K562 (cell line): Measurements from ENCODE around the gene WSCD1. TPM values are rescaled to one million over a fixed set of nuclear protein-coding genes. Genes with fewer than 3 reads are reported as not detected.

ENCODE experiments used
- ATAC-seq: fragments of 200-7000 bp; cut with Tn5 transposase; 3 replicates; pipeline ENCODE4 v1.9.1; 2020; ENCODE audit warnings: moderate library complexity
- BruUV-seq: library from RNA; stranded (reverse); fragments of 400-500 nt; replicated peaks from 2 replicates; lab custom pipeline; 2021; lab: Mats Ljungman, UMichigan
- CTCF ChIA-PET: fragments of 300-600 bp; formaldehyde crosslinking; extraction: SDS; loops from one replicate; lab custom pipeline; 2021; ENCODE audit warnings: low intra/inter-chr PET ratio; lab: Yijun Ruan, JAX
- POLR2A ChIA-PET: fragments of 300-600, 350-650 bp; sonication (Branson Sonifier 250); formaldehyde crosslinking; extraction: SDS; loops from one replicate; lab custom pipeline; 2021; ENCODE audit warnings: antibody characterized with exemption, inconsistent platforms; lab: Yijun Ruan, JAX
- DNase-seq, 4 experiments: peaks; one replicate each; pipeline versions ENCODE4 v3.0.0 to v3.0.0-alpha.2; 2011 to 2018; ENCODE audit warnings: low spot score in 3 of 4, mixed read lengths in 3 of 4; ENCODE audit errors: extremely low read depth in 1 of 4
- FAIRE-seq: peaks from 2 replicates; lab custom pipeline; 2011; peaks lifted over from hg19 to GRCh38; lab: Jason Lieb, UNC
- H2AFZ ChIP-seq: 2 replicates; pipeline ENCODE4 v1.6.0; 2011; ENCODE audit warnings: low read depth, low read length, control low read depth, inconsistent platforms
- H3K27ac ChIP-seq: fragments of 200-600 bp; 3 replicates; pipeline ENCODE4 v1.8.0; 2011; ENCODE audit warnings: low read depth, mild to moderate bottlenecking, control low read depth, inconsistent platforms, low read length, moderate library complexity, mixed read lengths; ENCODE audit errors: extremely low read depth
- H3K27me3 ChIP-seq, 2 experiments: fragments of 300-600 bp in 1 of 2; 2 replicates in 1 of 2; 3 replicates in 1 of 2; pipeline versions ENCODE4 v1.6.0 to v1.8.0; 2011; ENCODE audit warnings: inconsistent platforms in 2 of 2, low read length in 2 of 2, mild to moderate bottlenecking in 1 of 2, mixed read lengths in 1 of 2, moderate library complexity in 1 of 2; ENCODE audit not compliant: control insufficient read depth in 2 of 2, insufficient read depth in 2 of 2
- H3K36me3 ChIP-seq: fragments of 300-600 bp; 3 replicates; pipeline ENCODE4 v1.8.0; 2011; ENCODE audit warnings: mild to moderate bottlenecking, low read length, inconsistent platforms; ENCODE audit not compliant: control insufficient read depth, insufficient read depth
- H3K4me1 ChIP-seq, 2 experiments: fragments of 200-600 bp in 1 of 2; replicated peaks in 1 of 2; 2 replicates in 1 of 2; 3 replicates in 1 of 2; pipeline versions ENCODE4 v1.5.1 to v1.8.0; 2011; ENCODE audit warnings: inconsistent platforms in 2 of 2, low read length in 2 of 2, mild to moderate bottlenecking in 1 of 2, mixed read lengths in 1 of 2, moderate library complexity in 1 of 2; ENCODE audit not compliant: control insufficient read depth in 2 of 2, insufficient read depth in 2 of 2
- H3K4me2 ChIP-seq: 2 replicates; pipeline ENCODE4 v1.6.1; 2011; ENCODE audit warnings: low read length, control low read depth, inconsistent platforms, mixed read lengths; ENCODE audit not compliant: insufficient read depth
- H3K4me3 ChIP-seq: fragments of 200-600 bp; sonication (generic), shearing (Covaris generic); 2 replicates; pipeline ENCODE4 v1.5.1; 2016; ENCODE audit warnings: control low read depth, inconsistent platforms
- H3K79me2 ChIP-seq: fragments of 200-600 bp; 3 replicates; pipeline ENCODE4 v1.8.0; 2011; ENCODE audit warnings: low read length, inconsistent platforms; ENCODE audit not compliant: control insufficient read depth, insufficient read depth
- H3K9ac ChIP-seq, 2 experiments: 2 replicates each; pipeline versions ENCODE4 v1.6.0 to v1.6.1; 2011; ENCODE audit warnings: low read depth in 2 of 2, low read length in 2 of 2, control low read depth in 1 of 2, inconsistent platforms in 1 of 2, mild to moderate bottlenecking in 1 of 2, mixed read lengths in 1 of 2; ENCODE audit not compliant: insufficient read depth in 1 of 2
- H3K9me1 ChIP-seq: one replicate; pipeline ENCODE4 v1.6.0; 2011; ENCODE audit warnings: inconsistent platforms, mild to moderate bottlenecking, low read length, moderate library complexity; ENCODE audit not compliant: control insufficient read depth, insufficient read depth
- H3K9me3 ChIP-seq: replicated peaks from 2 replicates; pipeline ENCODE4 v1.5.1; 2011; ENCODE audit warnings: low read depth, low read length, inconsistent platforms; ENCODE audit not compliant: control insufficient read depth, insufficient read depth
- H4K20me1 ChIP-seq: replicated peaks from 2 replicates; pipeline ENCODE4 v1.6.1; 2011; ENCODE audit warnings: low read length, inconsistent platforms, mixed read lengths; ENCODE audit not compliant: control insufficient read depth, insufficient read depth
- CREBBP ChIP-seq: IDR thresholded peaks from one replicate; pipeline ENCODE4 v1.6.1; 2012; ENCODE audit warnings: low read depth, mild to moderate bottlenecking, control low read depth, inconsistent platforms, low read length
- GTF3C2 ChIP-seq: IDR thresholded peaks from 3 replicates; pipeline ENCODE4 v1.6.1; 2011; ENCODE audit warnings: borderline replicate concordance, mild to moderate bottlenecking, moderate library complexity; ENCODE audit not compliant: insufficient read length; ENCODE audit errors: extremely low read depth
- HBP1 ChIP-seq: fragments of 450-650 bp; formaldehyde crosslinking; IDR thresholded peaks from 2 replicates; pipeline ENCODE4 v1.4.0; 2022; ENCODE audit warnings: missing genetic modification characterization
- KLF6 ChIP-seq: fragments of 250-450 bp; sonication (Bioruptor Pico); IDR thresholded peaks from 2 replicates; pipeline ENCODE4 v1.4.0; 2020; ENCODE audit warnings: mild to moderate bottlenecking, moderate library complexity, borderline replicate concordance
- MEF2A ChIP-seq: IDR thresholded peaks from 2 replicates; pipeline ENCODE4 v1.6.1; 2011; ENCODE audit warnings: low read depth, mild to moderate bottlenecking, low read length, moderate library complexity; ENCODE audit not compliant: control insufficient read depth
- PREB ChIP-seq: sonication (generic); formaldehyde crosslinking; IDR thresholded peaks from 2 replicates; pipeline ENCODE4 v1.8.1; 2023; ENCODE audit warnings: mild to moderate bottlenecking, missing genetic modification reagents
- RHOXF2B ChIP-seq: fragments of 250-450 bp; sonication (Bioruptor Pico); conservative IDR thresholded peaks from 2 replicates; pipeline ENCODE4 v1.5.1; 2021
- SP1 ChIP-seq: sonication (generic); formaldehyde crosslinking; IDR thresholded peaks from 2 replicates; pipeline ENCODE4 v1.8.1; 2022; ENCODE audit warnings: mild to moderate bottlenecking, missing genetic modification reagents
- TARDBP ChIP-seq: fragments of 450-650 bp; IDR thresholded peaks from 2 replicates; pipeline ENCODE4 v1.6.1; 2016
- ZFP1 ChIP-seq: fragments of 450-650 bp; formaldehyde crosslinking; IDR thresholded peaks from 2 replicates; pipeline ENCODE4 v1.4.0; 2020; ENCODE audit warnings: mild to moderate bottlenecking, mixed read lengths
- WGBS: fragments of 100-300 bp; shearing (Covaris generic); methylation state at CpG from one replicate; pipeline ENCODE4 v1.1.6; 2016; ENCODE audit warnings: low coverage, mixed read lengths; ENCODE audit not compliant: insufficient coverage; ENCODE audit errors: missing lambda C conversion rate; 5-methylcytosine and 5-hydroxymethylcytosine counted together
- in situ Hi-C: fragments of 300-500 bp; cut with MboI; formaldehyde crosslinking; loops from 4 replicates; pipeline ENCODE4 v1.15.0; 2018; ENCODE audit warnings: inconsistent platforms, mixed read lengths
- intact Hi-C: fragments of 100-400 bp; cut with micrococcal nuclease; formaldehyde crosslinking; loops from 2 replicates; pipeline ENCODE4 v1.14.2; 2022
- polyA plus RNA-seq, 8 experiments: library from polyadenylated mRNA; depleted of rRNA in 4 of 8; stranded (reverse) in 5 of 8; unstranded in 3 of 8; fragments of >200 nt; fragmentation: Nextera tagmentation in 2 of 8; fragmentation: Illumina TruSeq in 1 of 8; extraction: Ambion mirVana in 2 of 8; extraction: Trizol in 1 of 8; gene quantifications; 2 replicates each; pipeline versions ENCODE4 v1.2.1 to v1.2.3, GENCODE V29; 2011 to 2014; ENCODE audit warnings: inconsistent platforms in 1 of 8, missing spikeins in 1 of 8
- total RNA-seq, 7 experiments: library from RNA; depleted of rRNA in 6 of 7; stranded (reverse); fragments of >200 nt in 6 of 7; fragmentation: Illumina TruSeq in 2 of 7; extraction: Trizol in 2 of 7; gene quantifications; 2 replicates each; pipeline versions ENCODE4 v1.2.1 to v1.2.3, GENCODE V29; 2011 to 2021; ENCODE audit warnings: low replicate concordance in 1 of 7

WSCD1 gene
- total and polyA plus RNA-seq, 9 of the 15 experiments (the other 6 are each of a cell fraction or from before 2014, with no cell fraction given): not detected

GRCh38 chr17:6075050-6075449, 4.9 kb downstream of the WSCD1 start:
- Histone ChIP-seq H3K9me3 (no peaks in the 10 kb centered on the region), H3K4me1 (no peaks in the 10 kb centered on the region), H3K4me3 (no peak overlapping the region), H3K27me3 (peaks cover 0 to 26% of the 10 kb centered on the region in 2 experiments; a peak in 2 of 5 replicates), H3K27ac (no peak overlapping the region), H3K9ac (no peak overlapping the region), H3K79me2 (no peaks in the 10 kb centered on the region), H3K4me2 (no peak overlapping the region), H4K20me1 (peaks cover 3% of the 10 kb centered on the region; the same call in 1 of the 2 replicates), H2AFZ (no peak overlapping the region), H3K9me1 (no peaks in the 10 kb centered on the region), H3K36me3 (no peaks in the 10 kb centered on the region)
- CTCF ChIA-PET: no interaction called here
- ATAC-seq (no peak), FAIRE-seq (no peak), DNase-seq (no peak)
- intact Hi-C loops: no loop called here
- POLR2A ChIA-PET: no interaction called here
- BruUV-seq: no TSS peak
- in situ Hi-C loops: no loop called here
- 0% methylated on average over 3 of the region's 6 CpGs for WGBS
- no peak for TF ChIP-seq PREB (CRISPR knock-in tag)
- TF ChIP-seq RHOXF2B (CRISPR knock-in tag): no peak
- TF ChIP-seq CREBBP: no peak
- TF ChIP-seq MEF2A: no peak
- no peak for TF ChIP-seq SP1 (CRISPR knock-in tag)
- TF ChIP-seq GTF3C2: no peak
- no peak for TF ChIP-seq KLF6 (CRISPR knock-in tag)
- no peak for TF ChIP-seq ZFP1 (CRISPR knock-in tag)
- TF ChIP-seq HBP1 (CRISPR knock-in tag): no peak
- no peak for TF ChIP-seq TARDBP
